GM19351 (cell line): Measurements from ENCODE around the gene TUBA1C.
"Not testable (repeated sequence)": the region's sequence is repeated elsewhere in the genome, so short reads cannot be mapped to it uniquely, and the experiment has no call there.

Experiments used
- ATAC-seq: cut with Tn5 transposase; IDR thresholded peaks from one replicate; pipeline ENCODE4 v1.9.1; 2021; ENCODE audit warnings: mild to moderate bottlenecking, moderate library complexity; ENCODE audit not compliant: unreplicated experiment

The TUBA1C gene

GRCh38 chr12:49255456-49255855 lies 9.4 kb upstream of the TUBA1C start:
- not testable (repeated sequence) for ATAC-seq

- no peak for ATAC-seq
These were observed 8.8 kb upstream of the TUBA1C start for GRCh38 chr12:49255857-49256637.

- ATAC-seq = not testable (repeated sequence)
These were observed 7.2 kb upstream of the TUBA1C start for GRCh38 chr12:49257508-49258184.

GRCh38 chr12:49259452-49259851 lies 5.4 kb upstream of the TUBA1C start:
- ATAC-seq = no peak

- ATAC-seq = no peak
These were observed 4.7 kb upstream of the TUBA1C start for GRCh38 chr12:49260166-49260565.

GRCh38 chr12:49260571-49261363 lies 4.1 kb upstream of the TUBA1C start:
- no peak for ATAC-seq

- ATAC-seq = no peak
These were observed 3.2 kb upstream of the TUBA1C start for GRCh38 chr12:49261721-49262120.

GRCh38 chr12:49263400-49263763 lies 1.5 kb upstream of the TUBA1C start:
- ATAC-seq = no peak

- peak; percentile 36 for ATAC-seq
These were observed 413 bp upstream of the TUBA1C start for GRCh38 chr12:49264466-49264872.

GRCh38 chr12:49269191-49269590 lies 4.3 kb downstream of the TUBA1C start:
- not testable (repeated sequence) for ATAC-seq

- ATAC-seq = no peak
These were observed 8.2 kb downstream of the TUBA1C start for GRCh38 chr12:49272790-49273725.

GRCh38 chr12:49273726-49274395 lies 9.0 kb downstream of the TUBA1C start:
- ATAC-seq = no peak

- no peak for ATAC-seq
These were observed 9.7 kb downstream of the TUBA1C start for GRCh38 chr12:49274396-49275069.

- ATAC-seq = no peak
These were observed 11.7 kb downstream of the TUBA1C start for GRCh38 chr12:49276304-49277290.

GRCh38 chr12:49277466-49277865 lies 12.6 kb downstream of the TUBA1C start:
- ATAC-seq = no peak

GRCh38 chr12:49279706-49280159 lies 14.9 kb downstream of the TUBA1C start:
- no peak for ATAC-seq

GRCh38 chr12:49280545-49280944 lies 15.7 kb downstream of the TUBA1C start:
- not testable (repeated sequence) for ATAC-seq

GRCh38 chr12:49282302-49282701 lies 17.4 kb downstream of the TUBA1C start:
- ATAC-seq = no peak
